HUES6 (cell line): ENCODE results near the gene CEP57.
"Not testable (repeated sequence)": the region's sequence is repeated elsewhere in the genome, so short reads cannot be mapped to it uniquely, and the experiment has no call there.

Source experiments
- H3K27ac ChIP-seq: 2 replicates; pipeline ENCODE4 v1.7.0; 2013; ENCODE audit warnings: low read depth, mild to moderate bottlenecking, low read length, inconsistent platforms
- H3K27me3 ChIP-seq: 2 replicates; pipeline ENCODE4 v1.6.1; 2013; ENCODE audit warnings: low read length; ENCODE audit not compliant: control insufficient read depth, insufficient read depth
- H3K36me3 ChIP-seq: 2 replicates; pipeline ENCODE4 v1.6.1; 2013; ENCODE audit warnings: low read length; ENCODE audit not compliant: control insufficient read depth, insufficient read depth
- H3K4me1 ChIP-seq: 2 replicates; pipeline ENCODE4 v1.6.1; 2013; ENCODE audit warnings: low read length; ENCODE audit not compliant: control insufficient read depth, insufficient read depth
- H3K4me3 ChIP-seq: 2 replicates; pipeline ENCODE4 v1.5.1; 2013; ENCODE audit warnings: low read depth, low read length
- H3K9ac ChIP-seq: one replicate; pipeline ENCODE4 v1.6.1; 2013; ENCODE audit warnings: mild to moderate bottlenecking, low read length
- H3K9me3 ChIP-seq: 2 replicates; pipeline ENCODE4 v1.6.1; 2013; ENCODE audit warnings: low read depth, low read length; ENCODE audit not compliant: control insufficient read depth, insufficient read depth

Gene CEP57

GRCh38 chr11:95796501-95796900, 6.2 kb downstream of the CEP57 start:
- H3K27me3 ChIP-seq, result no peaks in the 10 kb centered on the region
- H3K9ac ChIP-seq, result no peak overlapping the region
- peaks cover 4% of the 10 kb centered on the region; the same call in 1 of the 2 replicates for H3K4me1 ChIP-seq
- H3K27ac ChIP-seq, result no peak overlapping the region
- no peaks in the 10 kb centered on the region for H3K9me3 ChIP-seq
- no peak overlapping the region for H3K4me3 ChIP-seq
- peaks cover 21% of the 10 kb centered on the region for H3K36me3 ChIP-seq

- Histone ChIP-seq H3K9ac (no peak overlapping the region), H3K4me1 (no peaks in the 10 kb centered on the region), H3K9me3 (no peaks in the 10 kb centered on the region; the same call in 1 of the 2 replicates), H3K4me3 (no peak overlapping the region), H3K36me3 (peaks cover 44% of the 10 kb centered on the region), H3K27ac (no peak overlapping the region), H3K27me3 (no peaks in the 10 kb centered on the region)
Measured at GRCh38 chr11:95799546-95799945, 9.2 kb downstream of the CEP57 start.

- H3K4me1 ChIP-seq, result no peaks in the 10 kb centered on the region
- no peak overlapping the region for H3K27ac ChIP-seq
- H3K9me3 ChIP-seq, result no peaks in the 10 kb centered on the region; the same call in 1 of the 2 replicates
- peaks cover 53% of the 10 kb centered on the region for H3K36me3 ChIP-seq
- H3K27me3 ChIP-seq, result no peaks in the 10 kb centered on the region
- no peak overlapping the region for H3K9ac ChIP-seq
- H3K4me3 ChIP-seq, result no peak overlapping the region
Measured at GRCh38 chr11:95800438-95800837, 10.1 kb downstream of the CEP57 start.

DNA sequence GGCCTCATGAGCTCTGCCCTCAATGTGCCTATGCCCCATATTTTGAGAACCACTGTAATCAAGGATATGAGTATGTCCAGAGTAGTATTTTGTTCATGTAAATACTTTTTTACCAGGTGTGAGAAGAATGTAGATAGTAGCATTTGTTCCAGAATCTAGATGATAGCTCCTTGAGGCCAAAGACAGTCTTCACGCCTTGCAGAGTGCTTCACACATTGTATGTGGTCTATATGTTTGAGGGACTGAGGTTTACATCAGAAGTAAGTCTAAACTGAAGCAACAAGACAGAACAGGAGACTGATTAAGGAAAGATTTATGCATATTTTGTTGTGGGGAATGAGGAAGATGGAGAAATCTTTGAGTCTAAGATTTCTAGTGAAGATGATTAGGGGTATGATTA, 12.5 kb downstream of the CEP57 start:
- Histone ChIP-seq H3K9ac (no peak overlapping the region), H3K4me1 (no peaks in the 10 kb centered on the region), H3K27me3 (no peaks in the 10 kb centered on the region), H3K9me3 (peaks cover 9% of the 10 kb centered on the region), H3K27ac (no peak overlapping the region), H3K4me3 (no peak overlapping the region), H3K36me3 (peaks cover 69% of the 10 kb centered on the region)

DNA sequence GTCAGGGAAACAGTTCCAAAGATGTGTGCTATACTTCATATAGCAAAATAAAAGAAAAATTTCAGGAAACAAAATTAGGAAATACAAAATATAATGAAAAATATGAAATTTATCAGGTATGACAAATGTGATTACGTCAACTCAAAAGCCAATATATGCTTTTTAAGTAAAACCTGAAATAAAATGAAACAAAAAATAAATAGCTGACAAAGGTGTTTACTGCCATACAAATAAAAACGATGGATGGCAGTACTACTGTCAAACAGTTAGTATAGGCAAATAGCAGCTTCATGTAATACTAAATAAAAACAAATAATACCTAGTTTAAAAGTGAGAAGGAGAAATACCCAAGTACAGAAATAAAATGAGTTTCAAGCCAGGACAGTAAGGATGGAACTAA, 13.7 kb downstream of the CEP57 start:
- Histone ChIP-seq H3K27me3 (no peaks in the 10 kb centered on the region), H3K36me3 (peaks cover 69% of the 10 kb centered on the region), H3K4me3 (no peak overlapping the region), H3K9me3 (peaks cover 9% of the 10 kb centered on the region), H3K9ac (no peak overlapping the region), H3K27ac (no peak overlapping the region), H3K4me1 (no peaks in the 10 kb centered on the region)

GRCh38 chr11:95805869-95806268, 15.6 kb downstream of the CEP57 start:
- H3K4me3 ChIP-seq, result no peak overlapping the region
- H3K4me1 ChIP-seq, result no peaks in the 10 kb centered on the region
- no peak overlapping the region for H3K27ac ChIP-seq
- H3K9me3 ChIP-seq, result peaks cover 9% of the 10 kb centered on the region
- peaks cover 51% of the 10 kb centered on the region for H3K36me3 ChIP-seq
- H3K27me3 ChIP-seq, result no peaks in the 10 kb centered on the region
- no peak overlapping the region for H3K9ac ChIP-seq

DNA sequence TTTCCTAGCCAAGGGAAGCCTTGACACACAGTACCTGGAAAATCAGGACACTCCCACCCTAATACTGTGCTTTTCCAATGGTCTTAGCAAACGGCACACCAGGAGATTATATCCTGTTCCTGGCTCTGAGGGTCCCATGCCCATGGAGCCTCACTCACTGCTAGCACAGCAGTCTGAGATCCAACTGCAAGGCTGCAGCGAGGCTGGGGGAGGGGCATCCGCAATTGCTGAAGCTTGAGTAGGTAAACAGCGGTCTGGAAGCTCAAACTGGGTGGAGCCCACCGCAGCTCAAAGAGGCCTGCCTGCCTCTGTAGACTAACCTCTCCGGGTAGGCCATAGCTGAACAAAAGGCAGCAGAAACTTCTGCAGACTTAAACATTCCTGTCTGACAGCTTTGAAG, 16.2 kb downstream of the CEP57 start:
- not testable (repeated sequence) for H3K9ac ChIP-seq

DNA sequence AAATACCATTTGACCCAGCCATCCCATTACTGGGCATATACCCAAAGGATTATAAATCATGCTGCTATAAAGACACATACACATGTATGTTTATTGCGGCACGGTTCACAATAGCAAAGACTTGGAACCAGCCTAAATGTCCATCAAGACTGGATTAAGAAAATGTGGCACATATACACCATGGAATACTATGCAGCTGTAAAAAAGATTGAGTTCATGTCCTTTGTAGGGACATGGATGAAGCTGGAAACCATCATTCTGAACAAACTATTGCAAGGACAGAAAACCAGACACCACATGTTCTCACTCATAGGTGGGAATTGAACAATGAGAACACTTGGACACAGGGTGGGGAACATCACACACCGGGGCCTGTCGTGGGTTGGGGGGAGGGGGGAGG, 20.8 kb downstream of the CEP57 start:
- peaks cover 38% of the 10 kb centered on the region for H3K36me3 ChIP-seq
- H3K27me3 ChIP-seq, H3K9ac ChIP-seq, H3K9me3 ChIP-seq, H3K4me3 ChIP-seq, H3K27ac ChIP-seq, H3K4me1 ChIP-seq: not testable (repeated sequence)

More for the DNA sequence above, 16.2 kb downstream of the CEP57 start:
- not testable (repeated sequence) for H3K27ac ChIP-seq, H3K9me3 ChIP-seq, H3K4me3 ChIP-seq, H3K4me1 ChIP-seq, H3K27me3 ChIP-seq
- peaks cover 48% of the 10 kb centered on the region for H3K36me3 ChIP-seq

GRCh38 chr11:95816037-95816436, 25.7 kb downstream of the CEP57 start:
- Histone ChIP-seq H3K27me3 (no peaks in the 10 kb centered on the region), H3K4me3 (no peak overlapping the region), H3K27ac (no peak overlapping the region), H3K9ac (no peak overlapping the region), H3K9me3 (no peaks in the 10 kb centered on the region), H3K36me3 (peaks cover 64% of the 10 kb centered on the region), H3K4me1 (no peaks in the 10 kb centered on the region)

DNA sequence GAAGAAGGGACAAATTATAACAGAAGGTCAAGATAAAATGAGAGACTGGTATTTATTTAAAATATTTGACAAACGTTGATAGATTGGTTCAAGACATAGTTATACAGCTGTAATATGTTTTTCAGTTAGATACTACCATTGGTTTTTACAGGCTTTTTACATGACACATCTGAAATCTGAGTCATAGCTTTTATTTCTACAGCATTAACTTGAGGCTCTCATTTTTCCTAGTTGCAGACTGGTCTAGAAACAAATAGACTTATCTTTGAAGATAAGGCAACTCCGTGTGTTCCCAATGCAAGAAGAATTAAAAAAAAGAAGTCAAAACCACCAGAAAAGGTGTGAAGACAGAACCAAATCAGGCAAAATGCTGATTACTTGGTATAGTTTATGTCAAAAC, 31.3 kb downstream of the CEP57 start:
- H3K36me3 ChIP-seq, result peaks cover 66% of the 10 kb centered on the region
- H3K9ac ChIP-seq, result no peak overlapping the region
- H3K27ac ChIP-seq, result no peak overlapping the region
- no peaks in the 10 kb centered on the region for H3K4me1 ChIP-seq
- no peaks in the 10 kb centered on the region for H3K9me3 ChIP-seq
- no peaks in the 10 kb centered on the region for H3K27me3 ChIP-seq
- no peak overlapping the region for H3K4me3 ChIP-seq

- H3K27me3 ChIP-seq, result no peaks in the 10 kb centered on the region
- no peak overlapping the region for H3K9ac ChIP-seq
- H3K4me1 ChIP-seq, result no peaks in the 10 kb centered on the region
- no peak overlapping the region for H3K27ac ChIP-seq
- peaks cover 70% of the 10 kb centered on the region for H3K36me3 ChIP-seq
- no peak overlapping the region for H3K4me3 ChIP-seq
- H3K9me3 ChIP-seq, result no peaks in the 10 kb centered on the region
Measured at GRCh38 chr11:95827696-95828095, 37.4 kb downstream of the CEP57 start.
